Measurements from ENCODE around the gene NEAT1.
"Not testable (repeated sequence)": the region's sequence is repeated elsewhere in the genome, so short reads cannot be mapped to it uniquely, and the experiment has no call there.

NEAT1 gene

DNA sequence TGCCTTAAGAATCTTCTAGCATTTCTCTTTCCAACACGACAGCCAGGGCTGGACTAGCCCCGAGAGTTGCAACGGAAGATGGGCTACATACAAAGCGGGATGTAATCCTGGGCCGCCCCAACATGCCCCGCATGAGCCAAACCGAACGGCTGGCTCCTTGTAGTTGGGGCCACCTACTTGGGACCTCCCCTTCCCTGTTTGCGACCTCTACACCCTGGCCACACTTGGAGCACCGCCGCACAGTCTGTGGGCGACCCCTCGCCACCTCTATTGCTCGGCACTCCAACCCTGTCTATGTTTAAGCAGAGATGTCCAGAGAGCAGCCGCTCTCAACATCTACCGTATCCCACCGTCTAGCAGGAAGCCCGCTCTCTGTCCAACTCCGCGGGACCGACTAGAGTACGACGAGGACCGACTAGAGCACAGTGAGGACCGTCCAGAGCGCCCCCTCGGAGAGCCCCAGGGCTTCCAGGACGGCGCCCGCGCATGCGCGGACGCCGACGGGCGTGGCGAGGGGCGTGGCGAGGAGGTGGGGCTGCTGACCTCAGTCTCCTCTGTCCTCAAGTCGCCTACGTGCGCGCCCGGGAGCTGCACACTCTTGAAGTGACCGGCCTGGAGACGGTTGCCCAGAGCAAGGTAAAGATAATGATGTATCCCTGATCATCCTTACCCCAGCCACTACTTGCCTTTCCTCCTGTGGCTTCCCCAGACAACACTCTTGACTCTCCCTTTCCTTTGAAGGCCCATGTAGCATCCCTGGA is 32.3 kb downstream of the NEAT1 start:
- DNase-seq, result peak; percentile 98

DNA sequence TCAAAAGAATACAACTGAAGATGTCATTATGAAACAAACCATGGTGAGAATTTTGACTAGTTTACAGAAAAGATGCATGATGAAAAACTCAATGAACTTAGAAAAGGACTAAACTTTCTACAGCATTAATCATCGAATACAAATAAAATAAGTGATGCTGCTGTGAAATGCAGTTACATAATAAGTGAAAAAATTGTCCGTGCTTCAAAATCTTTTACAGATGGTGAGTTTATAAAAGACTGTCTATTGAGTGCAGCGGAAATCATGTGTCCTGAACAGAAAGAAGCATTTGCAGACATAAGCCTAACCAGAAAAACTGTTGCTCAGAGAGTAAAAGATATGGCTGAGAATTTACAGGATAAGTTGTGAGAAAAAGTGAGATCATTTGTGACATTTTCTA is 33.8 kb downstream of the NEAT1 start:
- DNase-seq, result no peak

DNA sequence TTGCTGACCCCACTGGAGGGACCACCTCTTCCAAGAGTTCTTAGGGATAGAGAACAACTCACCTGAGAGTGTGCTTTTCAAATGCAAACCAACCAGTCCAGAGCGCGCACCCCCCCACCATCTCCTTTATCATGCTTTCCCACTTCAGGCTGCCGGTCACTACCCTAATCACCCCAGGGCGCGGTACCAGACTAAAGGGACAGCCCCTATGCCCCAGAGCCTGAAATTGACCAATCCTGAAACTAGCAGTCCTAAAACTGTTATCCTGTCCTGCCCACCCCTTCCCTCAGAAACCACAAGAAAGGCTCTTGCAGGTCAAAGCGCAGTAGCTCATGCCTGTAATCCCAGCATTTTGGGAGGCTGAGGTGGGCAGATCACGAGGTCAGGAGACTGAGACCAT is 37.0 kb downstream of the NEAT1 start:
- no peak for DNase-seq

GRCh38 chr11:65465471-65465870 is 42.9 kb downstream of the NEAT1 start:
- DNase-seq, result not testable (repeated sequence)

DNA sequence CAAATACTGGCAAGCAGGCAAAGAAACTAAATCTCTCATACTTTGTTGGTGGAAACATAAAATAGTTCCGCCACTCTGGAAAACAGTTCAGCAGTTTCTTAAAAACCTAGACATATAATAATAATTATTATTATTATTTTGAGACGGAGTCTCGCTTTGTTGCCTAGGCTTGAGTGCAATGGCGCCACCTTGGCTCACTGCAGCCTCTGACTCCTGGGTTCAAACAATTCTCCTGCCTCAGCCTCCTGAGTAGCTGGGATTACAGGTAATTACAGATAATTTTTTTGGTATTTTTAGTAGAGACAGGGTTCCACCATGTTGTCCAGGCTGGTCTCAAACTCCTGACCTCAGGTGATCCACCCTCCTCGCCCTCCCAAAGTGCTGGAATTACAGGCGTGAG is 44.7 kb downstream of the NEAT1 start:
- not testable (repeated sequence) for DNase-seq

DNA sequence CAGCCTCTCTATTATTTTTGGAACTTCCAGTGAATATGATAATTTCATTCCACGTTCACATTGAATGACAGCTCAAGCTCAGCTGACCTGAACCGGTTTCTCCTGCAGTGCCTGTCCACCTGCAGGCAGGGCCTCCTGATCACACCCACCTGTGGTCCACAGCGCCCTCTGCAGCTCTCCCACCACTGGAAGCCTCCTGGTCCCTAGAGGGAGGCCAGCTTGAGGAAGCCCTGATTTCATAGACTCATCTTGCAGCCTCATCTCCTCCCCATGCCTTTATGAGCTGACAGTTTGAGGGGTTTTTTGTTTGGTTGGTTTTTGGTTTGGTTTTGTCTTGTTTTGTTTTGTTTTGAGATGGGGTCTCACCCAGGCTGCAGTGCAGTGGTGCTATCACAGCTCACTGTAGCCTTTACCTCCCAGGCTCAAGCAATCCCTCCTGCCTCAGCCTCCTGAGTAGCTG is 46.3 kb downstream of the NEAT1 start:
- no peak for DNase-seq

DNA sequence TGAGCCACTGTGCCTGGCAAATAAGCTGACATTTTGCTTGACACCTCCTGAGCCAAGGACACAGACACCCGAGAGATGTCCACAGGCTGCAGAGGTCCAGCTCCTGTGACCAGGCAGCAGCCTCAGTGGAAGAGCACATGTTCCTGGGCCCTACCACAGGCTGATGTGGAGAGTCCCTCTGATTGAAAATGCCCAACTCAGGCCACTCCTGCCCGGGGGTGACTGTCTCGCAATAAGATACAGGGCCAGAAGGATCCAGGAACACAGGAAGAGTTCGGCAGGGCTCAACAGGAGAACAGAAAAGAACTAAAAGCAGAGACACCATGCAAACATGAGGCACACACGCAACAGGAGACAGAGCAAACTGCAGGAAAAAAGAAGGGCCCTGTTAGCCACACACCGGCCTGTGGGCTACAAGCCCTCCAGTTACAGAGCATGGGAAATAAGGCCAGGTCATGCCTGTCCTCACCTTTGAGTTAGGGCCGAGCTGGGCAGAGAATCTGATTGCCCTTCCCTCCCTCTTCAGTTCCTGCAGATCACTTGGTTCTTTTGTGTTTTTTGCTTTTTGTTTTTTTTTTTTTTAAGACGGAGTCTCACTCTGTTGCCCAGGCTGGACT is 47.9 kb downstream of the NEAT1 start:
- DNase-seq, result no peak

DNA sequence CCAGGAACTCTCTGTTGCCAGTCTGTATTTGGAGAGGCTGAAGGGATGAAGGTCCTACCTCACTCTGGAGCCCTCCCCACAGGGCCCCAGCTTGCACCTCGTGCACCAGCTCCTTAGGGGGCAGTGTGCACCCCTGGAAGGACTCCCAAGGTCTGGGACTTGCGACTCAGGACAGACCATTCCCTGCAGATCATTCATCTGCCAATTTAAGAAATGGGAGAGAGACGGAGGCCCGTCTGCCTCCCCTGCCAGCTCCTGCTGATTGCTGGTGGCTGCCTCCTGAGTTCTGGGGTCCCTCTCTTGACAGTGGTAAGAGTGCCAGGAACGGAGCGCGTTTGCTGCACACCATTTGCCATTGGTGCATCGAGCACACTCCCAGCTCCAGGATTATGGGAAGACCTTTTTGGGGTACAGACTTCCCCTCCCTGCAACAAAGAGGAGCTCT is 48.9 kb downstream of the NEAT1 start:
- peak; percentile 38 for DNase-seq

DNA sequence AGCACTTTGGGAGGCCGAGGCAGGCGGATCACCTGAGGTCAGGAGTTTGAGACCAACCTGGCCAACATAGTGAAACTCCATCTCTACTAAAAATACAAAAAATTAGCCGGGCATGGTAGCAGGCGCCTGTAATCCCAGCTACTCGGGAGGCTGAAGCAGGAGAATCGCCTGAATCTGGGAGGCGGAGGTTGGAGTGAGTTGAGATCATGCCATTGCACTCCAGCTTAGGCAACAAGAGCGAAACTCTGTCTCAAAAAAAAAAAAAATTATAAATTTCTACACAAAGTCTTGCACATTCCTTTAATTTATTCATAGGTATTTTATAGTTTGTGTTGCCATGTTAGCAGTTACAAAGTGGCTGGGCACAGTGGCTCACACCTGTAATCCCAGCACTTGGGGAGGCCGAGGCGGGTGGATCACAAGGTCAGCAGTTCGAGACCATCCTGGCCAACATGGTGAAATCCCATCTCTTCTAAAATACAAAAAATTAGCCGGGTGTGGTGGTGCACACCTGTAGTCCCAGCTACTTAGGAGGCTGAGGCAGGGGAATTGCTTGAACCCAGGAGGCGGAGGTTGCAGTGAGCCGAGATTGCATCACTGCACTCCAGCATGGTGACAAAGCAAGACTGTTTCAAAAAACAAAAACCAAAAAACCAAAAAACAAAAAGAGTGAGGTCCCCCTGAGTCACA is 50.1 kb downstream of the NEAT1 start:
- DNase-seq, result not testable (repeated sequence)

DNA sequence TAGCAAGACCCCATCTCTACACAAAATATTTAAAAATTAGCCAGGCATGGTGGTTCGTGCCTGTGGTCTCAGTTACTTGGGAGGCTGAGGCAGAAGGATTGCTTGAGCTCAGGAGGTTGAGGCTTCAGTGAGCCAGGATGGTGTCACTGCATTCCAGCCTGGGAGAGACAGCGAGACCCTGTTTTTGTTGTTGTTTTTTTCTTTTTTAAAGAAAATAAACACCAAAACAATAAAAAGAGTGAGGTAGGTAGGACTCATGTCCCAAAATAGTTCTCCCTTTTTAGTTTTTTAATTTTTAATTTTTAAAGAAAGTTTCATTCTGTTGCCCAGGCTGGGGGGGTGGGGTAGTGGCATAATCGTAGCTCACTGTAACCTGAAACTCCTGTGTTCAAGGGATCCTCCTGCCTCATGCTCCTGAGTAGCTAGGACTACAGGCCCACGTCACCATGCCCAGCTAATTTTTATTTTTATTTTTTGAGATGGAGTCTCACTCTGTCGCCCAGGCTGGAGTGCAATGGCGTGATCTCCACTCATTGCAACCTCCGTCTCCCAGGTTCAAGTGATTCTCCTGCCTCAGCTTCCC is 50.8 kb downstream of the NEAT1 start:
- no peak for DNase-seq

GRCh38 chr11:65474864-65475263 is 52.3 kb downstream of the NEAT1 start:
- DNase-seq, result no peak

- DNase-seq, result no peak
Measured at GRCh38 chr11:65476632-65477148, 54.1 kb downstream of the NEAT1 start.

GRCh38 chr11:65477149-65477965 is 54.8 kb downstream of the NEAT1 start:
- peak; percentile 97 for DNase-seq

DNA sequence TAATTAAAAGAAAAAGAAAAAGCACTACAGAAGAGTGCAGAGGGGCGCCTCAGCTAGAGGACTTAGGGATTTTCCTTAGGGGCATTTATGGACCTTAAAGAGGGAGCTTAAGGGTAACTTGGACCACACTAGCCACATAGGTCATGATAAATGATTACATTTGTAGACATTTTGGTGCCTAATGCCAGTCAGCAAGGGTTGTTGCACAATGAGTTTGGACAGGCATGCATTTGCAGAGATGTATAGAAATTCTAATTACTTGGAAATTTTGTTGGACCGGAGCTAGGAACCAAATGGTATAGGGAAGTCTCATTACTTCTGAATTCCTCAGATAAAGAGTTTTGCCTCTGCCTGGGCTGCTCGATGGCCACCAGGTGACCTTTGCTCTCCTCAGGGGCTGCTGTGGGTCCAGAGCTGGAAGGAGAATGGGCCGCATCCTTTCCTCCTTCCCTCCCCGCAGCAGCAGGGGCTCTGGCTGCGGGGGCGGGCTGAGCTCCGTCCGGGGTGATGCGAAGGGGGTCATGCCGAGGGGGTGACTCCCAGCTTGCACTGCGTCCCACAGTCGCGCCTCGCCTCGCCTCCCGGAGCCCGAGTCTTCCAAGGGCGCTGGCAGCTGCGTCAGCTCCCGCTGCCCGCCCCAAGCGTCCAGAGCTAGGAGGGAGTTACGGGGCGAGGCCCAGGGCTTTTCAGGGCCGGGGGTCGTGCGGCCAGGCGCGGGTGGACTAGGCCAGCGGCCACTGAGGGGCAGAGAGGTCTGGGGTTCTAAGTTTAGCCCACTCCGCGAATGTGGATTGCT is 56.0 kb downstream of the NEAT1 start:
- DNase-seq, result peak; percentile 71

DNA sequence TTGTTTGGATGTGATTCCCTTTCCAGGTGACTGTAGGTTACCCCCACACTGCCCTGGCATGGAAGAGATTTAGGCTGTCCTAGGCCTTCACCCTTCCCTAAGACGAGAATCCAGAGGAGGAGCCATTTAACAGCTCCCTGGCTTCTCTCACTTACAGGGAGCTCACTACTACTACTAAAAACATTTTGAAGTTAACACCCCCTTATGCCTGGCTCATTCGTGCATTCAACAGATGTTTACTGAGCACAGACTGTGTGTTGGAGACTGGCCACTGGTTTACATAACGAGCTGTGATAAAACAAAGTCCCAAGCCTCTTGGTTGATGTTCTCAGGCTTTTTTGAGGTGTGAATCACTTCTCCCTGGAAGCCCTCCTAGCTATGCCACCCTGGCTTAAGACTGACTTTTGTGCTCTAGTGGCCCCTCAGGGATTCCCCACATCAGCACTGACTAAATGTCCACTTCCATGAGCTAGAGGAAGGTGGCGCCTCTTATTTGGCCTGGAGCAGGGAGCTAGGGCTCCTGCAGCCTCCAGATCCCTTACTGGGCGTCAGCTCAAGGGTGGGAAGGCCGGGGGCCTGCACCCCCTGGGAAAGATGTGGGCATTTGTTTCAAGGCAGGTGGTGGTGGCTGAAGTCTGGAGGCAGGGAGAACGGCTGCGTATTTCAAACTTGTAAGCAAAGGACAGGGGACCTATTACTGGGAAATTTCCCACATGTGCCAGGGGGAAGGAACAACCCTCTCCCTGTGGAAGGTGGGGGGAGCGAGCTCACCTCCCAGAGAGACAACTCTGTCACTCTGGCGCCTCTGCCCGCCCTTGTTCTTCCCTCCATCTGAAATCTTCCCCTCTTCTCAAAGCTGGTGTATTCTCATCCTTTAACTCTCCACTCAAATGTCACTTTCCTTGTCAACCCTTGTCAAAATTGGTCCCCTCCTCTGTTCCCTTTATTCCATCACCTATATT is 56.9 kb downstream of the NEAT1 start:
- DNase-seq, result peak; percentile 61

DNA sequence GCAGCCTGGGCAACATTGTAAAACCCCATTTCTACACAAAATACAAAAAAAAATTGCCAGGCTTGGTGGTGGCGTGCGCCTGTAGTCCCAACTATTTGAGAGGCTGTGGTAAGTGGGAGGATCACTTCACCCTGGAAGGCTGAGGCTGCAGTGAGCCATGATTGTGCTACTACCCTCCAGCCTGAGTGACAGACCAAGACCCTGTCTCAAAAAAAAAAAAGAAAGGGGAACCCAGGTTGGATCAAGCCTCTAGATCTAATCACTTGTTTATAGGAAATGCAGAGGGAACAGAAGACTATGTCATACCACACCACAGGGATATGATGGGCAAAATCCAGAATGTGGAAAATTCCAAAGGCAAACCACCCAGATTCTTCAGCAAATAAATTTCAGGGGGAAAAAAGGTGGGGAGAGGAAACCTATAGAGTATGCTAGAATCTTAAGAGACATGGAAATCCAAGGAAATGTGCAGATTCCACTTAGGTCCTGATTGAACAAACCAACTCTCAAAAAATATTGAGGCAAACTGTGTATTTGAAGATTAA is 59.8 kb downstream of the NEAT1 start:
- DNase-seq, result no peak

- DNase-seq, result no peak
Measured at GRCh38 chr11:65485920-65486219, 63.3 kb downstream of the NEAT1 start.

GRCh38 chr11:65486570-65487466 is 64.2 kb downstream of the NEAT1 start:
- no peak for DNase-seq
